Type B pancreatic cell (in vitro differentiated cells): Measurements from ENCODE around the gene CCDC63. TPM values are rescaled to one million over a fixed set of nuclear protein-coding genes. Genes with fewer than 3 reads are reported as not detected.

ENCODE experiments used
- DNase-seq: peaks from one replicate; pipeline ENCODE4 v3.0.0; 2021; ENCODE audit warnings: mixed read lengths; ENCODE audit not compliant: unreplicated experiment; ENCODE audit errors: extremely low spot score
- H3K27ac Mint-ChIP-seq: 2 replicates; pipeline ENCODE4 v1.8.0; 2021; ENCODE audit warnings: mild to moderate bottlenecking, mixed read lengths
- H3K27me3 Mint-ChIP-seq: 2 replicates; pipeline ENCODE4 v1.8.0; 2021; ENCODE audit warnings: mixed read lengths
- H3K36me3 Mint-ChIP-seq: 2 replicates; pipeline ENCODE4 v1.8.0; 2021; ENCODE audit warnings: mixed read lengths
- H3K4me1 Mint-ChIP-seq: one replicate; pipeline ENCODE4 v1.8.0; 2021; ENCODE audit warnings: mixed read lengths; ENCODE audit not compliant: unreplicated experiment
- H3K4me3 Mint-ChIP-seq: 2 replicates; pipeline ENCODE4 v1.8.0; 2021; ENCODE audit warnings: mild to moderate bottlenecking, mixed read lengths
- H3K9me3 Mint-ChIP-seq: 2 replicates; pipeline ENCODE4 v1.8.0; 2021; ENCODE audit warnings: mixed read lengths
- CTCF ChIP-seq: fragments of 200-600 bp; sonication (generic); conservative IDR thresholded peaks from 2 replicates; pipeline ENCODE4 v1.5.0; 2021; ENCODE audit warnings: antibody characterized with exemption, mild to moderate bottlenecking
- total RNA-seq: library from RNA; stranded (reverse); gene quantifications from 2 replicates; pipeline ENCODE4 v1.2.1, GENCODE V29; 2021; ENCODE audit warnings: low replicate concordance

Gene CCDC63
- total RNA-seq, 1 donor from 2014 or later: not detected

GRCh38 chr12:110923192-110923591 lies 76.4 kb downstream of the CCDC63 start:
- H3K27ac Mint-ChIP-seq: no peak overlapping the region
- peaks cover 25% of the 10 kb centered on the region for H3K27me3 Mint-ChIP-seq
- H3K9me3 Mint-ChIP-seq: no peaks in the 10 kb centered on the region
- no peak for TF ChIP-seq CTCF
- no peak overlapping the region for H3K4me3 Mint-ChIP-seq
- no peak for DNase-seq
- no peaks in the 10 kb centered on the region for H3K4me1 Mint-ChIP-seq
- no peaks in the 10 kb centered on the region for H3K36me3 Mint-ChIP-seq

GRCh38 chr12:110923692-110924334 lies 77.0 kb downstream of the CCDC63 start:
- no peak overlapping the region for H3K27ac Mint-ChIP-seq
- H3K4me3 Mint-ChIP-seq: no peak overlapping the region

GRCh38 chr12:110927546-110927945 lies 80.8 kb downstream of the CCDC63 start:
- TF ChIP-seq CTCF: no peak
- H3K36me3 Mint-ChIP-seq: no peaks in the 10 kb centered on the region
- no peak for DNase-seq
- no peak overlapping the region for H3K4me3 Mint-ChIP-seq
- no peaks in the 10 kb centered on the region for H3K4me1 Mint-ChIP-seq
- peaks cover 12% of the 10 kb centered on the region for H3K27me3 Mint-ChIP-seq
- H3K9me3 Mint-ChIP-seq: no peaks in the 10 kb centered on the region
- no peak overlapping the region for H3K27ac Mint-ChIP-seq

More at GRCh38 chr12:110923692-110924334, 77.0 kb downstream of the CCDC63 start:
- Mint-ChIP-seq H3K27me3 (peaks cover 24% of the 10 kb centered on the region), H3K36me3 (no peaks in the 10 kb centered on the region), H3K9me3 (no peaks in the 10 kb centered on the region), H3K4me1 (no peaks in the 10 kb centered on the region)
- no peak for DNase-seq
- no peak for TF ChIP-seq CTCF

- no peak for TF ChIP-seq CTCF
- Mint-ChIP-seq H3K27ac (no peak overlapping the region), H3K27me3 (peaks cover 12% of the 10 kb centered on the region), H3K9me3 (no peaks in the 10 kb centered on the region), H3K36me3 (no peaks in the 10 kb centered on the region), H3K4me1 (no peaks in the 10 kb centered on the region), H3K4me3 (no peak overlapping the region)
- no peak for DNase-seq
Observed at GRCh38 chr12:110928700-110929099, 81.9 kb downstream of the CCDC63 start.

- no peak for TF ChIP-seq CTCF
Observed at GRCh38 chr12:110929818-110930217, 83.0 kb downstream of the CCDC63 start.

More at GRCh38 chr12:110929818-110930217, 83.0 kb downstream of the CCDC63 start:
- Mint-ChIP-seq H3K4me3 (no peak overlapping the region), H3K4me1 (no peaks in the 10 kb centered on the region), H3K27ac (no peak overlapping the region), H3K27me3 (peaks cover 18% of the 10 kb centered on the region), H3K9me3 (peaks cover 6% of the 10 kb centered on the region), H3K36me3 (no peaks in the 10 kb centered on the region)
- DNase-seq: no peak
